GM20431 (cell line): Measurements from ENCODE around the gene DELE1.

Source experiments
- in situ Hi-C: fragments of 300-500 bp; cut with MseI, MboI; formaldehyde crosslinking; loops from one replicate; pipeline ENCODE4 v1.15.0; 2020; ENCODE audit warnings: low sequenced_read_pairs; ENCODE audit not compliant: unreplicated experiment

The DELE1 gene

DNA sequence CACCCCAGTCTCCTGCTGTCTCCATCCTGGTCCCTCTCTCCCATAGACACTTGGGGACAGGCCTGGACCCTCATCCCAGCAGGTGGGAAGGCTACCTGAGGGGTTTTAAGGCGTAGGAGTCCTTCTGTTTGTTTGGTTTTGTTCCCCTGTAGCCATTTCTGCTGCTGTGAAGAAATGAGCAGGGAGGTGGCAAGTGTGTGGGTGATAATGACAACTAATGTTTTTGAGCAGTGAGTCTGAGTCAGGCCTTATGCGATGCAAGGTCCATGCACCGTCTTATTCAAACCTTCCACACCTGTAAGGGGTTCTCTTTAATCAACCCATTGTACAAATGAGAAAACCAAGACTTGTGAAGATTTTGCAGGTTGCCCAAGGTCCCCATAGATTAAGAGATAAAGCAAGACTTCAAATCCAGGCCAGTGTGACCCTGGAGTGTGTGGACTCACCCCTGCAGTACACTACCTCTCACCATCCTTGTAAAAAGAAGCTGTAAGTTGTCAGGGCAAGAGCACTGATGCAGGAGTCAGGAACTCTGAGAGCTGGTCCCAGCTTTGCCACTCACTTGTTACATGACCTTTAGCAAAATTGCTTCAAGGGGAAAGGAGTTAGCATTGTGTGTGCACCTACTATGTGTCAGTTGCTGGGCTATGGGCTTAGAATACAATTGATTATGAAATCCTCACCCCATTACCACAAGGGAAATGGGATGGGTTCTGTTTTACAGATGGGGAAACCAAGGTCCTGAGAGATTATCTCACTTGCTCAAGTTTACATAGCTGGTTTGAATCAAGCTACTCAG, 26.7 kb downstream of the DELE1 start:
- in situ Hi-C loops: loop anchor here (10.0 kb wide), 1 partner anchor 256 kb away; no protein-coding TSS in a partner anchor

DNA sequence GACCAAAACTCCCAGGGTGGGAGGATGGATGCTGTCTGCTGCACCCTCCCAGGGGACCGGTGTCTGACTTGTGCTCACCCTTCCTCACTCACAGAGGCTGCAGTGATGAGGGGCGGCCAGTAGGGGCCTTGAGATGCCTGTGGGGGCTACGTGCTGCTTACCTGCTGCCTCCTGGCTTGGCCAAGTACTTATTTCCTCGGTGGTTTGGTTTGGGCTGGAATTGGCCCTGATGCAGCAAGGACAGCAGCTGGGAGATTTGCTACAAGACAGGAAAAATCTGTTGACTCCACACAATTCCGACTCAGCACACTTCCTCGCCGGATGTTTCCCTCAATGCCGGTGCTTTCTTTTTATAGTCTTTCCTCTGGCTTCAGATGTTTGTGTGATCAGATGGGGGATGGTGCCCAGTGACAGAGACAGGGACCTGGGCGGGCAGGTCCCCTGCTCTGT, 27.7 kb downstream of the DELE1 start:
- in situ Hi-C loops: loop anchor here (10.0 kb wide), 1 partner anchor 257 kb away; no protein-coding TSS in a partner anchor

- in situ Hi-C loops: loop anchor here (10.0 kb wide), 1 partner anchor 257 kb away; no protein-coding TSS in a partner anchor
Observed at GRCh38 chr5:141952020-141952419, 28.3 kb downstream of the DELE1 start.

DNA sequence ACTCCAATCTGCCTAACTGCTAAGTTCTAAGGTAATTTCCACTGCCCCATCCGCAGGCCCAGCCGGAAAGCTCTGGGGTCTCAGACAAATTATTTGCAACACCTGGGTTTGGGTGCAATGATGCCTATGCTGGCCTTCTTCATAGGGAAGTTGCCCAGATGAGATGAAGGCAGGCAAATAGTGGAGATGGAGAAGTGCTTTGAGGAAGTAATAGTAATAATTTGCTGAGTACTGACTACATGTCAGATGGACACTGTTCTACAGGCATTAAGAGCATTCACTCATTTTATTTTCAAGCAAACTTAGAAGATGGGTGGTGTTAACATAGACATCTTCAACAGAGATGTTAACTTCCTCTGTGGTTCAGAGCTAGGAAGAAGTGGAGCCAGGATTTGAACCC, 30.5 kb downstream of the DELE1 start:
- in situ Hi-C loops: loop anchor here (10.0 kb wide), 1 partner anchor 259 kb away; no protein-coding TSS in a partner anchor

GRCh38 chr5:141957367-141957996, 33.8 kb downstream of the DELE1 start:
- in situ Hi-C loops: loop anchor here (10.0 kb wide), 1 partner anchor 263 kb away; no protein-coding TSS in a partner anchor

- in situ Hi-C loops: loop anchor here (10.0 kb wide), 1 partner anchor 263 kb away; no protein-coding TSS in a partner anchor
Observed at GRCh38 chr5:141958113-141958512, 34.4 kb downstream of the DELE1 start, which contains the start of gene PCDH12. TSS of gene PCDH12 (minus strand) at chr5:141958202. CDS start at chr5:141957851, 351 bp downstream.

- in situ Hi-C loops: loop anchor here (10.0 kb wide), 1 partner anchor 264 kb away; no protein-coding TSS in a partner anchor
Observed at GRCh38 chr5:141958546-141959172, 35.0 kb downstream of the DELE1 start.

DNA sequence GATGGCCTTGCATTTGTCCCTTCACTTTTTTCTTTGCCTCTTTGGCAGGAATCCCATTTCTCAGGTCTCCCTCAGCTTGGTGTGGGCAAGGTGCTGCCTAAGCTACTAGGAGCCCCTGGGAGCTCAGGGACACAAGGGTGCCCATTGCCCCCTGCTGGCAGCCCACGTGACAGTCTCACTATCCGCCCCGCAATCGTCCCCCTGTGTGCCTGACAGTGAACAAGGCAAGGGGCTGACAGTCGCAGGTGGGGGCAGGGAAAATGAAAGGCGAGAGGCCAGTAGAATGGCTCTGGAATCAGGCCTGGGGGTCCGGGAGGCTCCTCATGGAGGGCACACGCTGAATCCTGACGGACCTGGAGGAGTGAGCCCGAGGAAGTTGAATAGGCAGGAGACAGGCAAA, 36.3 kb downstream of the DELE1 start:
- in situ Hi-C loops: no loop called here

- in situ Hi-C loops: no loop called here
Observed at GRCh38 chr5:141960449-141961323, 37.0 kb downstream of the DELE1 start.

- in situ Hi-C loops: no loop called here
Observed at GRCh38 chr5:141961466-141961865, 37.8 kb downstream of the DELE1 start.

DNA sequence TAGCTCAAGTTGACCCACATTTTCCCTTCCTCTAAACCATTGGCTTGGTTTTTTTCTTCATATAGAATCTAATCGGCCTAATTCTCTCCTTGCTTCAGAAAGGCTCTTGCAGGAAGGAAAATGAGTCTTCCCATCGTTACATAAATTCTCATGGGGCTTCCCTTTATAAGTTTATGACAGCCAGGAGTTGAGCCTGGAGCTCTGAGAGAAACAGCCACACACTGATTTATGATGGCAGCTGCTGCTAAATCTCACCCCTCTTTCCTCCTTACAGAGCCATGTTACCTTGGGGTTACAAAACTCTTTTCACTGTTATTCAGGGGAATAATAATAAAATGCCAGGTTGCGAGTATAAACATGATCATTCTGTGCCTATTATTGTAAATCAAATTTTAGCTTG, 40.0 kb downstream of the DELE1 start:
- in situ Hi-C loops: no loop called here

DNA sequence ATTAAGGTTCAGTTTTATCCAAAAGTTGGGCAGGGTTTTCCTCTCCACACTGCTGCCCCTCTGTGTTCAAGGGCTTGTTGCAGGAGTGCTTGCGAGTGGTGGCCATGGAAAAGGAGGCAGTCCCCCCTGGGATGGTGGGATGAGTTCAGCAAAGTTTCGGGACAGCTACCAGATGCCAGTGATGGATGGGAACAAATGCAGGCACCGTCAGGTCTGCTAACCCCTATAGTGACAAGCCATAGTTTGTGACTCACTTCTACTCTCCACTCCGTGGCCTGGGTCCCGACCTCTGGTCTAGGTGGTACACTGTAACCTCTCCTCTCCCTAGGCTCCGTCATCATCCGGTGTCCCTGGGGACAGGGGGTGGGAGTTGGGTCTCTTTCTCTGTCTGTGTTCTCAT, 41.4 kb downstream of the DELE1 start:
- in situ Hi-C loops: no loop called here

- in situ Hi-C loops: no loop called here
Observed at GRCh38 chr5:141966275-141966962, 42.7 kb downstream of the DELE1 start.

- in situ Hi-C loops: no loop called here
Observed at GRCh38 chr5:141966963-141967333, 43.3 kb downstream of the DELE1 start.

DNA sequence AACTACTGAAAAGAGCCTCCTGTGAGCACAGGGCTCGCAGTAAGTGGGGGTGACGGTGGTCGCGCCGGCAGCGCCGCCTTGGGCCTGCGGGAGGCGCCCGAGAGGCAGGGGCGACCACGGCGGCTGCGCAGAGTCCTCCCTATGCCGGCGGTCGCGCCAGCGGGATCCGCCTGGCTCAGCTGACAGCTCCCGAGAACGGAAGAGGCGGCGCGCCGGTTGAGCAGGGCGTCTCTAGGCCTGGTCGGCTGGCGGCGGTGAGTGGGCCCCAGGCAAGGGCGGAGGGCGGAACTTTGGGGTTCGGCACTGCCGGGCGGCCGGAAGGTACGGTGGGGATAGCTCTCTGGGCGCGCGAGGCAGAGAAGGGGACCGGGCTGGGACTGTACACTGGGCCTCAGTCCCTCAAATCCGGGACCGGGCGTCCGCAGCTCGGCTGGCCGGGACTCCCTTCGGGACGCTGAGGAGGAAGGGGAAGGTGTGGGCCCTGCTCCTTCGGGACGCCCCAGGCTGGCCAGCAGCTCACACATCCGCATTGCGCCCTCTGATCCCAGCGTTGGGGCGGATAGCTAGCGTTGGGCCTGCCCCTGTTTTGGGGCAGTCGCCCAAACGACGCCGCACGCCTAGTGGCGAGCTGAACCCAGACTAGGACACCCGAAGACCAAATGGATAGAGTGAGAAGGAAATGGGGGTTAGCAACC, 45.4 kb downstream of the DELE1 start, which contains the start of gene RNF14:
Gene RNF14 (plus strand): TSS at position 192 of the 695 bp plus-strand sequence. CDS start 4,484 bp downstream, outside the sequence.
- in situ Hi-C loops: no loop called here

DNA sequence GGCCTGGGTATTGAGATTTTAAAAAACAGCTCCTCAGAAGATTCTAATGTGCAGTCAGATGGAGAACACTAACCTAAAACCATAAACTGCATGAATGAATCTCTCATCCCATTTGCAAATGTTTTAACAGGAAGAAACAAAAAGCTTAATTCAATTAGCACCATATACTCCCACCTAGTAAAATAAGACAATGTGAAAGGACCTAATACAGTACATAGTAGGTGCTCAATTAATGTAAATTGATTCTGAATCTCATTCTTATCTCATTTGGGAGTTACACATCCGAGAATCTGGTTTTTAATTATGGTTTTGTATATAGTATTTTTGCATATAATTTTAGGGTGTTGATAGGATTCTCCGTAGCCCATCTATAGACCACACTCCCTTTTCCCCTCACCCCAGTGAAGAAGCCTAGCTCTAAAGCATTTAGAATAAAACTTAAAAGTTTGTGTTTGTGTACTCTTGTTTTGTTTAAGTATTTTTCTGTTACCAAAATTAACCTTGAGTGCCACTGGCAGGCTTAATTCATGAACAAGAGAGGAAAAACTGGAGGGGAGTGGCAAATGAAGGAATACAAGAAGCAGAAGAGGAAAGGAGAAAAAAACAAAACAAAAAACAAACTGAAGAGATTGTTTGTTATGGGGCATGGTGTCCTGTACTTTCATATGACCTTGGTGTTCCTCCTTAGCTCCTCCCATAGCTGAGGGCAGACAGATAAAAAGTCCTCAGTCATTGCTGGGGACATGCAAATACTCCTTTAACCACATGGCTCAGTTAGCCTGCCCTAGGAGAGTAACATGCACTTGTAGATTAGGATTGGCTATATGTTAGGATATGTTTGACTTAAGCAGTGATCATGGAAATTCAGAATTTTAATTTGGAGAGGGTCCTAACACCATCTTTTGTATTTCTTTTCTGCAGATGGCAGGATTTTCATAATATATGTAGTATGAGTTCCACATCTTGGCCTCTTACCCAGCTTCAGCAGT, 46.4 kb downstream of the DELE1 start:
- in situ Hi-C loops: no loop called here
